GM19035 (cell line): Measurements from ENCODE around the gene KRIT1.
"Not testable (repeated sequence)": the region's sequence is repeated elsewhere in the genome, so short reads cannot be mapped to it uniquely, and the experiment has no call there.

Source experiments
- ATAC-seq: cut with Tn5 transposase; IDR thresholded peaks from one replicate; pipeline ENCODE4 v1.9.1; 2021; ENCODE audit not compliant: unreplicated experiment

KRIT1 gene

DNA sequence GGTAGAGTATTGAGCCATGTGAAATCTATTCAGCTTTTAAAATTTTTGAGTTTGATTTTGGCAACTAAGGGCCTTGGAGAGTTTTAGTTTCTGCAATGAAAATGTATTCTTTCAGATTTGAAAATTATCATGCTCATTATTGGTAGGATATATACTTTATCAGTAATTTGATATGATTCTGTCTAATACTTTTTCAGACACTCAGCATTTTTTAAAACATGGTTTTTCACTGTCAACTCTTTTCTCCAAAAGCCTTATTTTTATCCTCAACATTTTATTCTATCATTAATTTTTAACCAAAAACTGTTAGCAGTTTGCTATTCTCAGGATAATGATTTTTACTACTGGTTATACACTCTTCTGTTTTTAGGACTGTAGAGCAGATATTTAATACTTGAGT, 4.9 kb upstream of the KRIT1 start:
- no peak for ATAC-seq

DNA sequence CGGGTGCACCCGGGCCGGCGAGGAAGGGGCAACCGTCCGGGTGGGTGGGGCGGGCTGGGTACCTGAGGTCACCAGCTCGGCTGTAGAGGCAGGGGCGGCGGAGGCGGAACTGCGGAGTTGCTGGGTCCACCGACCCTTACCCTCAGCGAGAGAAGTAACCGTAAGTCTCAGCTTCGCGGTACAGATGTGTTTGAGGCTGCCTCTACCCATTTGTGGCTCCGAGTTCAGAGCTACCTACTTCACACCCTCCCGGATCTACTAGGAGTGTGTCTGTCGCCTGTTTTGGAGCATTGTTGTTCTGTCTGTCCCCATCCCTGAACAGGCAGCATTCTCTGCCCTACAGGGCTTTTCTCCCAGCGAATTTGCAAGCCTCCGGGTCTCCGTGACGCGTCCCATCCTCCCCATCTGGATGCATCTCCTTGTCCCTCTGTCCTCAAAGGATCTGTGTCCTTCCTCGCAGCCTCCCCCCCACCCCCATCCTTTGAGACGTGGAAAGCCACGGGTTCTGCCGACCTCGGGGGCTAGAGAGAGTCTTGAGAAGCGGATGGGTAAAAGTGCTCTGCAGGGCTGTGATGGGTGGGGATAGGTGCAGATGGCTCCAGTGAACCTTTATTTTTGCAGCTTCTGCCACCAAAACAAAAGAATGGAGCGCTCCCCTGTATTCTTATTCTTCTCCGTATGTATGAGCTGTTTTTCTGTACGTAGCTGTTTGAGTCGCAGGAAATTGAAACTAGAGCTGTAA, 817 bp upstream of the KRIT1 start:
- peak; percentile 36 for ATAC-seq

DNA sequence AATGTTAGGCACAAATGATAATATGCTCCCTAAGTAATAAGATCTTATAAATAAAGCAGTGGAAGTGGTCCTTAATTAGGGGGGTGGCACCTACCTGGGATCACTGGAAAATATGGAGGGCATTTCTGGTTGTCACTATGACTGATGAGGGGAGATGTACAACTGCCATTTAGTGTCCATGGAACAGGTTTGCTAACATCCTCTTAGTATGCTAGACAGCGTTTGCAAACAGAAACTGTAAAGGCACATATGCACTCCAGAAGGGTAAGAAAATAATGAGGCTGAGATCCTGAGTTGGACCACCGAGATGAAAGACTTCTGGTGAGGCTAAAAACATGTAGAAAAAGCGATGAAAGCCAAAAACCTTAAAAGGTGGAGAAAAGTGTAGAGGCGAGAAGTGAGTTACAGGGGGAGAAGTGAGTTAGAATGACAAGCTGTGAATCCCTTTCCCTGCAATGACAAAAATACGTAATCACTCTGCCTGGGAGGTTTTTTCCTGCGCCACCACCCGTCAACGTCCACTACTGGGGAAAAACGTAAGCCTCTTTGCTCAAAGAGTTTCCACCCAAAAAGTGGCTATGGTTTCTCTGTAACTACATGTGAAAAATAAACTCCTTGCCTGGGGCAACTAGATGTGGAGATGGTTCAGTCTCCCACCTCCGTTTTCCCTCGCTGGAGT, 767 bp downstream of the KRIT1 start:
- ATAC-seq, result peak; percentile 2

DNA sequence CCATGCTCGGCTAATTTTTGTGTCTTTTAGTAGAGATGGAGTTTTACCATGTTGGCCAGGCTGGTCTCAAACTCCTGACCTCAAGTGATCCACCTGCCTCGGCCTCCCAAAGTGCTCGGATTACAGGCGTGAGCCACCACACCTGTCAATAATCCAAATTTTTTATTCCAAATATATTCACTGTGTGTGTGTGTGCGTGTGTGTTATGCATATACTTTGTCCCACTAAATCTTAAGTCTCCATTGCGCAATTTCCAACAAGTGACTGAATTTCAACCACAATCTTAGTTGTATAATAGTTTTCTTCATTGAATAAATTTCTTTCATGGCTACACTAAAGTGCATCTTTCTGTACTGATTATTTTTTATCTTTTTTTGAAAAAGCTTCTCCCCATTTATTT, 2.7 kb downstream of the KRIT1 start:
- no peak for ATAC-seq

DNA sequence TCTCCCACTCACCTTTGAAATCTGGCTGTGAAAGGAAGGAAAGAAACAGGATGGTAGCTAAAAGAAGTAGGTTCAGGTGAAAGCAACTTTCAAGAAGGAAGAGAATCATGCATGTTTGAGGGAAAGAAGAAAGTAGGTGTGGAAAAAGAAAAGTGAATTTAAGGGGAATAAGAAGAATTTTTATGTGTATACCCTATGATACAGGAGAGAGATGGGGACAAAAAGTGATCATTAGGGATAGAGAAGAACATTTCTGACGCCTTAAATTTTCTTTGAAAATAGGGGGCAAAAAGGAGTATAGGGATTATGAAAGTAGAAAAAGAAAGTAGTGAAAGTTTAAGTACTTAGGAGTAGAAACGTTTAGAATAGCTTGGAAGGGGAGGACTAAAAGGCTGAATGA, 15.2 kb downstream of the KRIT1 start:
- ATAC-seq, result no peak

DNA sequence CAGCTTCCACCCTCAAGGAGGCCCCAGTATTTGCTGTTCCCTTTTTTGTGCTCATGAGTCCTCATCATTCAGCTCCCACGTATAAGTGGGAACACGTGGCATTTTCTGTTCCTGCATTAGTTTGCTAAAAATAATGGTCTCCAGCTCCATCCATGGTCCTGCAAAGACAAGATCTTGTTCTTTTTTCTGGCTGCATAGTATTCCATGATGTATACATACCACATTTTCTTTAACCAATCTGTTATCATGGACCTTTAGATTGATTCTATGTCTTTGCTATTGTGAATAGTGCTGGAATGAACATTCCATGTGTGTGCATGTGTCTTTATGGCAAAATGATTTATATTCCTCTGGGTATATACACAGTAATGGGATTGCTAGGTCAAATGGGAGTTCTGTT, 17.0 kb downstream of the KRIT1 start:
- ATAC-seq, result no peak

DNA sequence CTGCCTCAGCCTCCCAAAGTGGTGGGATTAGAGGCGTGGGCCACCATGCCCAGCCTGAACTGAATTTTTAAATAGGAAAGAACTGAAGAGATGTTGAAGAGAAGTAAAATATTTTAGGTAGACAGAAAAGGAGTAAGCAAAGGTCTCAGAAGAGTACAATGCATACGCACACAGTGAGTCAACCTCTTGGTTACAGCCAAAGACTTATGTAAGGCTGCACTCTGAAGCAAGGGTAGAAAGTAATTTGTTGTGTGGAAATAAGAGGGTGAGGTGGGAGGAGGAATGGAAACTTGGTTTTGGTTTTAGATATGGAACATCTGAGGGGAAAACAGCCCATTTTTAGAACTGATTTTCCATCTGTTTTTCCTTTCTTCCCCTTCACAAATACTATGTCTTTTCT, 17.6 kb downstream of the KRIT1 start:
- no peak for ATAC-seq

DNA sequence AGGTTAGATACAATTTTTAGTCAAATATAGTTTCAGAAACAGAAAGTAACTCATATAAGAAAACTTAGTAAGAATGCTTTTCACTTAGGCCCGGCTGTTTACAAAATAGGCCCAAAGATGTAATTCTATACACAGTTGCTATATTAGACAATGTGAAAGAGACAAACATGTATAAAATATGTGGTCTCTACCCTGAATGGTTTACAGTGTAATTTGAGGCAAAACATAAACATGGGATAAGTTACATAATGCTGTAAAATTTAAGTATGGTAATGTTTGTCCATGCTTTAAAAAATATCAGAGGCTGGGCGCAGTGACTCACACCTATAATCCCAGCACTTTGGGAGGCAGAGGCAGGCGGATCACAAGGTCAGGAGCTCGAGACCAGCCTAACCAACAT, 18.7 kb downstream of the KRIT1 start:
- no peak for ATAC-seq

DNA sequence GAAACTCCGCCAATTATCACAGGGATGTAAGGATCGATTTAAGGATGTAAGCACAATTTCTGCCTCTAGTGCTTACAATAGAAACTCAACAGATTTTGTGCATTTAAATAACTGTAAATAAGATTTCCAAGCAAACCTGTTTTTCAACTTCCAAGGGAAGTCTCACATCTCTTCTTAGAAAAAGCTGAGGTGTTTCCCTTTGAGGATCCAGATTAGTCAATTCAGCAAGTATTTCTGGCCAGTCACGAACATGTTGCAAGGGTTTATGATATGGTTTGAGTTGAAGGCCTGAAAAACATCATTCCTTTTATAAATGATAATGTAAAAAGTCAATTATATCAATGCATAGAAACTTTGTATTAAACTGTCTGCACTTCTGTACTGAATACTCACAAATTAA, 23.9 kb downstream of the KRIT1 start:
- no peak for ATAC-seq

DNA sequence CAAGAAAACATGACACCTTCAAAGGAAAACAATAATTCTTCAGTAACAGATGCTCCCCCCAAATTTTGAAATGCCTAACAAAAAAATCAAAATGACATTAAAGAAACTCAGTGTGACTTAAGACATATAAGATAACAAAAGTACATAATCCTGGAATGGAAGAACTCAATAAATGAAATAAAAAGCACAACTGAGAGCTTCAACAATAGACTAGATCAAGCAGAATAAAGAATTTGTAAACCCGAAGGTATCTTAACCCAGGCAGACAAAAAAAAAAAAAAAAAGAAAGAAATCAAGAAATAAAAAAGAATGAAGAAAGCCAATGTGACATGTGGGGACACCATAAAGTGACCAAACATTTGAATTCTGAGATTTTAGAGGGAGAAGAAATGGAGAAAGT, 39.0 kb downstream of the KRIT1 start:
- no peak for ATAC-seq

DNA sequence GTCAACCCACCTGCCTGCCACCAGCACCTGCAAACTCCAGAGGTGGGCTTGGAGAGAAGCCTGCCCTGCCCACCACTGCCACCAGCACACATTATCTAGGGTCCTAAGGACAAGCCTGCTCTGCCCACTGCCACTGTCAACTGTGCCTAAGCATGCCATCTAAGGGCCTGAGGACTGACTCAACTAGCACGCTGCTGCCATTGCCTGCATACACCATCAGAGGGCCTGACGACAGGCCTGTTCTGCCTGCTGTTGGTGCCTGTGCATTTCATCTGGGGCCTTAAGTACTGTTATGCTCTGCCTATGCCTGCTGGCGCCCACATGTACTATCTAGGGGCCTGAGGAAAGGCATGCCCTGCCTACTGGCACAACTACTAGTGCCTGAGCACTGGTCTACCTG, 39.7 kb downstream of the KRIT1 start:
- no peak for ATAC-seq

DNA sequence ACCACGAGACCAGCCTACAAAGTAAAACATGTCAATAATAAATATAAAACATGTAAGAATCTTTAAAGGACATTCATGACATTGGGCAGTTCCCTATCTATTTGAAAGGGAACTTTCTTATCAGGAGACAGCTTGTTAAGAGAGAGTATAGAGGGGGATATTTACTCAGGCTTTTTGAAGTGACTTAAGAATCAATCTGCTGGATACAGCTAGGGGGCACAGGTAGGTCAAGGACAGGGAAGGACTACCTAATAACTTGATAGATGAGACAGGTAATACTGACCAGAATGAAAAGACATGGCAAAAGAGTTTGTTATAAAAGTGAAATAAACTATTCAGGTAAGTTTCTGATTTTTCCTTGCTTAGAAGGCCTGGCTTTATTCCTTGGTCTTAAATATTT, 44.9 kb downstream of the KRIT1 start:
- no peak for ATAC-seq

DNA sequence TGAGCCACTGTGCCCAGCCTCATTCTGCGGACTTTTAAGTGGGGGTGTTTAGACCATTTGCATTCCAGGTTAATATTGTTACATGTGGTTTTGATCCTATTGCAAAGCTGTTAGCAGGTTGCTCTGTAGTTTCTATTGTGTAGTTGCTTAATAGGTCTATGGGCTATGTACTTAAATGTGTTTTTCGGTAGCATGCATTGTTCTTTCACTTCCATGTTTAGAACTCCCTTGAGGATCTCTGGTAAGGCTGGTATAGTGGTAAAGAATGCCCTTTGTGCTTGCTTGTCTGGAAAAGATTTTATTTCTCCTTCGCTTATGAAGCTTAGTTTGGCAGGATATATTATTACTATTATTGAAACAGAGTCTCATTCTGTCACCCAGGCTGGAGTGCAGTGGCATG, 53.4 kb downstream of the KRIT1 start:
- no peak for ATAC-seq

DNA sequence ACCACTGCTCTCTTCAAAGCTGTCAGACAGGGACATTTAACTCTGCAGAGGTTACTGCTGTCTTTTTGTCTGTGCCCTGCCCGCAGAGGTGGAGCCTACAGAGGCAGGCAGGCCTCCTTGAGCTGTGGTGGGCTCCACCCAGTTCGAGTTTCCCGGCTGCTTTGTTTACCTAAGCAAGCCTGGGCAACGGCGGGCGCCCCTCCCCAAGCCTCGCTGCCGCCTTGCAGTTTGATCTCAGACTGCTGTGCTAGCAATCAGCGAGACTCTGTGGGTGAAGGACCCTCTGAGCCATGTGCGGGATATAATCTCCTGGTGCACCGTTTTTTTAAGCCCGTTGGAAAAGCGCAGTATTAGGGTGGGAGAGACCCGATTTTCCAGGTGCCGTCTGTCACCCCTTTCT, 56.5 kb downstream of the KRIT1 start:
- not testable (repeated sequence) for ATAC-seq

DNA sequence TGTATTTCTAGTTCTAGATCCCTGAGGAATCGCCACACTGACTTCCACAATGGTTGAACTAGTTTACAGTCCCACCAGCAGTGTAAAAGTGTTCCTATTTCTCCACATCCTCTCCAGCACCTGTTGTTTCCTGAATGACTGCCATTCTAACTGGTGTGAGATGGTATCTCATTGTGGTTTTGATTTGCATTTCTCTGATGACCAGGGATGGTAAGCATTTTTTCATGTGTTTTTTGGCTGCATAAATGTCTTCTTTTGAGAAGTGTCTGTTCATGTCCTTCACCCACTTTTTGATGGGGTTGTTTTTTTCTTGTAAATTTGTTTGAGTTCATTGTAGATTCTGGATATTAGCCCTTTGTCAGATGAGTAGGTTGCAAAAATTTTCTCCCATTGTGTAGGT, 61.4 kb downstream of the KRIT1 start:
- not testable (repeated sequence) for ATAC-seq

DNA sequence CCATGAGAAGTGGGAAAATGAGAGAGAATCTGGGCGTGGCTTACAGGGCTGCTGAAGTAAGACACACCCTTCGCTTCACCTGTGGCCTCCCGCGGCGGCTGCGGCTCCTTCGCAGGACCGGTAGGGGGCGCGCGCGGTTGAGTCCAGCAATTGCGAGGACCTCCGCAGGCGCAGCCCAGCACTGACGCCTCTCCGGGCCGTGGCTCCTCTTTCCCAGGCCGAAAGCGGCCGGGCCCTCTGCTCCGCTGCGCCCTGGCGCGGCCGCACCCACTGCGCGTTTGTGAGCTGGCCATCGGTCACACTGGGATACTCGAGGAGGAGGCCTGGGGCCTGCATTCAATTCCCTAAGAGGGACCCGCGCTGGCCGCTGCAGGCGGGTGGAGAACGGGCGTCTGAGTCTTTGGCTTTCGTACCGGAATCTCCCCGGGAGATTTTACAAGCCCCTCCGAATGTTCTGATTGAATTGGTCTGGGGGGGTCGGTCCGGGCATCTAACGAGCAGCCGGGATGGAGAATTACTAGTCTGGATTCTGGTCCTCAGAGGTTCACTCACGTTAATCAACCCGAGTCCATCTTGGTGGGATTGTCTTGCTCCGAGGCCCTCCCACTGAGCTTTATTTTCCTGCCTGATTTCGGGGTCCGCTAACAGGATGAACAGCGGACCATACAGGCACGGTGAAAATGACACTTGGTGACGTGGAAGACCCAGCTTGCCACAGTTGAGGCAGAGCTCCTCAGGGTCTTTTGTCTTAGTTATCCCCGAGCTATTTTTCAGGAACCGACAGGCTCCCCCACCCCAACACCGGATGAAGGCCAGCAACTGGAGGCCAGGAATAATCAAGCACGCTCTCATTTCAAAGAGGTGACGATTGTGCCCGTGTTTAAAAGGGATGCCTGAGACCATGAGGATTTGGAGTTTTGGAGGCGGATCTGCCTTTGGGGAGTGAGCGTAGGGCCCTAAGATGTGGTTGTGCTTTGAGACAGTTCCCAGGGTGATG, 66.5 kb downstream of the KRIT1 start, which contains the start of gene LRRD1:
TSS of gene LRRD1 (minus strand) at position 215 of the 997 bp plus-strand sequence. CDS start 13,940 bp downstream, outside the sequence.
- peak; percentile 99 for ATAC-seq

DNA sequence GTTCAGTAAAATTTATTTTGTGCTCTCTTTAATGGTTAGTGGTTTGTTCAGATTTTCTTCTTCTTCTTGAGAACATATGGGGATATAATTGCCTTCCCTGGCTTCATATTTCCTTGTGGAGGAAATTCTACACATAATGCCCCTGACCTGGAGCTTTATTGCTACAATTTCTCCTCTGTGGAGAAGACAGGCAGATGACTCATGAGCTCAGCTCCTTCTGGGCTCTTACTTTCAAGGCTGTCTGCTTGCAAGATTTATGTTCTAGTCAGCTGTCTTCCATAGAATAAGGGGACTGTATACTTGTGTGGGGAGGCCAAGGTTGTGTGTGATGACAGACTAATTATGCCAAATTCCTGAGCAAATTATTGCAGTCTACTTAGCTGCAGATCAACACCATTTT, 68.4 kb downstream of the KRIT1 start:
- no peak for ATAC-seq

DNA sequence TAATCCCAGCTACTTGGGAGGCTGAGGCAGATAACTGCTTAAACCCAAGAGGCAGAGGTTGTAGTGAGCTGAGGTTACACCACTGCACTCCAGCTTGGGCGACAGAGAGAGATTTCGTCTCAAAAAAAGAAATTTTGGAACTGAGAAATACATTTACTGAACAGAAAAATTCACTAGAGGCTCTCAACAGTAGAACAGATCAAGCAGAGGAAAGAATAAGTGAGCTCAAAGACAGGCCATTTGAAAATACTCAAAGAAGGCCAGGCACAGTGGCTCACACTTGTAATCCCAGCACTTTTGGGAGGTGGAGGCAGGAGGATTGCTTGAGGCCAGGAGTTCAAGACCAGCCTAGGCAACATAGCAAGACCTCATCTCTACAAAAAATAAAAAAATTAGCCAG, 76.2 kb downstream of the KRIT1 start:
- not testable (repeated sequence) for ATAC-seq

DNA sequence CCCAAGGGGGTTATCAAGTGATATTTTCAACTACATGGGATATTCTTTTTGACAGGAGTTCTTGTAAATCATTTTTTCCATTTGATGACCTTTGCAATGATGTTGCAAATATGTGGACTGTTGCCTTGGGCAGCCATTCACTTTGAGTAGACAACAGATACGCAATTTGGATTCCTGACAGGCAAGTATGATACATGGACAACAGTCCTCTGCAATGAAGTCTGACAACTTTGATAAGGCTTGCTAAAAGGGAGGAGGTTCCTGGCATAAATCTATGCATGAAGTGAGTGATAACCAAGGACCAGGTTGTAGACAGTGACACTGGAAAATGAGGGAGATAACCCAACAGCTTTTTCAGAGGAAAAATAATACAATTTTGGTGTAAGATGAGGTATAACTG, 84.4 kb downstream of the KRIT1 start:
- no peak for ATAC-seq

DNA sequence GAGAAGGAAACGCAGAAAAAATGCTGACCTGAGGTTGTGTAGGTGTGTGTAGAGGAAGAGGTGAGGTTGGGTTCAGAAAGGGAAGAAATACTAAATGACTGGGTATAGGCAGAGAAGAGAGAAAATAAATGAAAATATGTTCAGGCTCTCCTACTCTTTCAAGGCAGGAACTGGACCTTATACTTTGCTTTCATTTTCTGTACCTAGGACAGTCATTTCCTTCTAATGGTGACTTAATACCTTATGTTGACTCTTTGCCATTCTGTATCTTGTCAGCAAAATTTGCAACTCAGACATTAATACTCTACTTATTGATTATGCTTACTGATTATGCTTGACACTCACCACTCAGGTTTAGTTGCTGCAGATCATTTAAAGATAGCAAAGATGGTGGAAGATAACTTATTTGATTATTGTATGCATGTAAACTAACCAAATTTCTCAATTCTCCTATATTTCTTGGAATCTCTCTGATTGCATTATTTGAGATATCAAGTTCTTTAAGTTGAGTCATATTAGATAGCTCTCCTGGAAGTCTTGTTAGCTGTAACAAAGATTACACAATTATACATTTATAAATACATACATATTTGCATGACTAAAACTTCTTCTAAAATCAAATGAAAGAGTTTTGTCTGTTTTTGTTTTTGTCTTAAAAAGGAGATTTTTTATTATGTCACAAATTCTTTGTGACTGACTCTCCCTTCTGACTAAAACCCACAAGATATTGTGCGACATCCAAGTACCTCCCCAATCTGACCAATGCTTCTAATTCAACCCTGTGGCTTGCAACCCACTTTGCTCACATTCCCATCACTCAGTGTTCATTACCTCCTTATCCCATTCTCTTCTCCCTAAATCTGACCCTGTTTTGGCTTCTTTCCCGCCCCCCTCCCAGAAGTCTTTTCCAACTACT, 86.8 kb downstream of the KRIT1 start:
- ATAC-seq, result peak; percentile 72
